GM10266 (cell line): ENCODE data around the gene DISC1.

Source experiments
- DNase-seq: peaks from one replicate; pipeline ENCODE4 v3.0.0; 2012; ENCODE audit errors: extremely low spot score
- TF ChIP-seq, protein P1 (sequence below): IDR thresholded peaks from 2 replicates; pipeline ENCODE4 v1.5.1; 2012; ENCODE audit warnings: mild to moderate bottlenecking, low read depth; ENCODE audit not compliant: control insufficient read depth, insufficient read depth; ENCODE audit errors: missing control alignments

Gene DISC1

DNA sequence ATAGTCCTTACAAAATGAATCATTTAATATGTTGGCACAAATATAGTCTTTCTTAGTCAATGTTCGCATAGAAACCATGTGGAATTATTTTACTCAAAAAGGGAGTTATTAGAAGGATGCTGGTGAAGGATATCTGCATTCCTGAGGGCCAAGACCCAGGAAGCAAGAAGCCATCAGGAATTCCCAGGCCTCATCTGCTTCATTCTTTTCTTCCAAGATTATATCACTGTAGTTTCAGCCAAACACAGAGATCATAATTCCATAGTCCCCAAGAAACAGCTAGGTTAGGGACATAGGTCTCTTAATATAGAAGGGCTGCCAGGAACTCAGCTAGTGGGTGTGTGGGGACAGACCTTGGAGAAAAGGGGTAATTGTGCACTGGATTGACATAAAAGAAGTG lies 28.6 kb upstream of the DISC1 start:
- TF ChIP-seq, protein P1, sequence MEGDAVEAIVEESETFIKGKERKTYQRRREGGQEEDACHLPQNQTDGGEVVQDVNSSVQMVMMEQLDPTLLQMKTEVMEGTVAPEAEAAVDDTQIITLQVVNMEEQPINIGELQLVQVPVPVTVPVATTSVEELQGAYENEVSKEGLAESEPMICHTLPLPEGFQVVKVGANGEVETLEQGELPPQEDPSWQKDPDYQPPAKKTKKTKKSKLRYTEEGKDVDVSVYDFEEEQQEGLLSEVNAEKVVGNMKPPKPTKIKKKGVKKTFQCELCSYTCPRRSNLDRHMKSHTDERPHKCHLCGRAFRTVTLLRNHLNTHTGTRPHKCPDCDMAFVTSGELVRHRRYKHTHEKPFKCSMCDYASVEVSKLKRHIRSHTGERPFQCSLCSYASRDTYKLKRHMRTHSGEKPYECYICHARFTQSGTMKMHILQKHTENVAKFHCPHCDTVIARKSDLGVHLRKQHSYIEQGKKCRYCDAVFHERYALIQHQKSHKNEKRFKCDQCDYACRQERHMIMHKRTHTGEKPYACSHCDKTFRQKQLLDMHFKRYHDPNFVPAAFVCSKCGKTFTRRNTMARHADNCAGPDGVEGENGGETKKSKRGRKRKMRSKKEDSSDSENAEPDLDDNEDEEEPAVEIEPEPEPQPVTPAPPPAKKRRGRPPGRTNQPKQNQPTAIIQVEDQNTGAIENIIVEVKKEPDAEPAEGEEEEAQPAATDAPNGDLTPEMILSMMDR: no peak
- DNase-seq: no peak

DNA sequence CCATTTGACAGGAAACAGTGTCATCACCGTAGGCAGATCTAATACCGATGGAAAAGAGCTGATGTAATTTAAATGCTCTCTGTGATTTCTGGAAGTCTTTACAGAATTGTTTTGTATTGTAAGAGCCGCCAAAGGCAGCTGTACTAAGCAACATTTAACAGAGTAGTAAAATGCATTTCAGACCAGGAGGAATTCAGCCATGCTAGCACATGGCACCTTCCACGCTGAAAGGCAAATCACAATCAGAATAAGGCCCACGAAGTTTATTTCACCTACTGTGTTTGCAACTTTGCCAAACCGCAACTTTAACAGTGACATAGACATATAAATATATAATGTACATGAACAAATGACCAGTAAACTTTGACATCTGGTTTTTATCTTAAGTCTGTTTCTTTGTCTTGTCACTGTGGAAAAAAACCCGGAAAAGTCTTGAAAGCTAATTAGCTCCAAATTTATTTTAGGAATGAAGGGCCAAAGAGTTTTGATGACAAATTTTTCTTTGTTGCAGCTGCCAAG lies 26.1 kb upstream of the DISC1 start:
- DNase-seq: no peak
- TF ChIP-seq, protein P1: no peak

DNA sequence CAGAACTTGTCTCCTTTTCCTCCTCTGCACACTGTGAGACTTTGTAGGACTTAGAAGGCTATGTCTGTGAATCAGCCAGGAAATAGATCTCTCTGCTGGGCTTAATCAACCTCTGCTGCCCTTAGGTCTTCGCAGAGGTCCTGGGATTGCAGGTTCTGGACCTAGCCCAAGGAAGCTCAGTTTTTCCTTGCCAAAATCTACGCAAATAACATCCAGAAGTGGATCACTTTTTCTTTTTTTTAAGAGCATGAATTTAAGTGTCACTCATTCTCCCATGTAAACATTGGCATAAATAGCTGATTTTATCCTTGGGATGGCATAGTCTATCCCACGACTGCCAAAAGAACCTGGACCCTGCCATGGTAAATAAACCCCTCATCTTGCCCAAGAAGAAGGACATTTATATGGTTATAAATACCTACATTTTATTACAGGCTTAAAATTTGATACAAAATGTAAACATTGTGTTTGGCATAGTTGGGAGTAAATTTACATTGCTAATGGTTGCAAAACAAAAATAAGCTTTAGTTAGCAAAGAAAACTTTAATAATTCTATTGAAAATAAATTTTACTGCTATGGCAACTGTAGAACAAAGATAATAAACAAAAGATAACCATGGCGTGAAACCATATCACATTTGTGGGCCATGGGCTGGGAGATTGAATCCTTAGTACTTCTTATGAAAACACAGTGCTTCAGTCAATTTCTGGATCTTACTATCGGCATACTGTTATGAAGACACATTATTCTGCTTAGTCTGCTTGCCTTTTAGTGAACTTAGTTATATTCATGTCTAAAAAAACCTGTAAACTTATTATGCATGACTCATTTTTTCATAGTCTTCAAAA lies 24.5 kb upstream of the DISC1 start:
- TF ChIP-seq, protein P1: no peak

DNA sequence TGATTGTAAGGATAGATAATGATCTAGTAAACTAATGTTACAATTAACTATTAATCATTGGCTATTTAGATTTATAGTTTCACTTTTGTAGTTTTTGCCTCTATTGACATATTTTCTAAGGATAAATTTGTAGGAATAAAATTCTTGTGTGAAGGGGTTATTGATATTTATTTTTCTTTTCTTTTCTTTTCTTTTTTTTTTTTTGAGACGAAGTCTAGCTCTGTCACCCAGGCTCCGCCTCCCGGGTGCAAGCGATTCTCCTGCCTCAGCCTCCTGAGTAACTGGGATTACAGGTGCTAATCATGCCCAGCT lies 24.0 kb upstream of the DISC1 start:
- no peak for DNase-seq
- TF ChIP-seq, protein P1: no peak

More for the DNA sequence above, 24.5 kb upstream of the DISC1 start:
- no peak for DNase-seq

DNA sequence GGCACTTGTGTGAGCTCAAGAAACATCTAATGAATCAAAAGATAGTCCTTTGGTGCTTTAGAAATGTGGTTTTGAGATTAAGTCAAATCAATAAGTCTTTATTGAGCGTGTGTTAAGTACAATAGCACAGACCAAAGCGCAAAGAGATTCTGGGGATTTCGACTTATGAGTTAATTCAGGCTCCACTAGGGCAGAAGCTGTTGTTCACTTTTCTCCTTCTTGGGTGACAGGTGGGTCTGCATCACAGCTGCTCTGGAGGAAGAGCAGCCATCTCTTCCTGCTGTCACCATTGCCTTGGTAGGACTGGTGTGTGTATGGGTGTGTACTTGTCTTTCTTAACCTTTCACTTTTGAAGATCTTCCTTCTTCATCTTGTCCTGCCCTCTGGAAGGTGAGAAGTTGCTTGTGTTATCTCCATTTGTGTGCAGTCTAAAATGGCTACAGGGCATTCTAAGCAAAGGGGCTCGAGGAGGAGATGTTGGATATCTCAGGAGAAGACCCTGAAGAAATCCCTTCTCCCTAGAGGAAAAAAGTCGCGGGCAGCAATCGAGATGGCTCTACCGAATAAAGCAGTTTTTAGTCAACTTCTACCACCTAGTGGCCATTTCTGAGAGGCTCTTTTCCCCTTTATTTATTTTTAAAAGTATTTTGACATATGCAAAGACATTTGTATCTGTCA lies 22.9 kb upstream of the DISC1 start:
- TF ChIP-seq, protein P1: peak; percentile 61
- peak; percentile 46 for DNase-seq

DNA sequence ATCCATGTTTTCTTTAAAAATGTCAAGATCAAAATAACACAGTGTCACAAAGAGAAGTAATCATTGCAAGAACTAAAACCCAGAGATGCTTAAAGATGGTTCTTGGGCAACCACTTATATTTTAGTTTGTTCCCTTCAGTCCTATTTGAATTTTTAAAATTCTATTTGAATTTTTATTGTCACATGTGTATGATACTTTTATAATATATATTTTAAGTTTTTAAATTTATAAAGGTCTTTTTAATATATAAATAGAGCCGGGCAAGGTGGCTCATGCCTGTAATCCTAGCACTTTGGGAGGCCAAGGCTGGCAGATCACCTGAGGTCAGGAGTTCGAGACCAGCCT lies 22.3 kb upstream of the DISC1 start:
- DNase-seq: no peak
- TF ChIP-seq, protein P1: no peak

DNA sequence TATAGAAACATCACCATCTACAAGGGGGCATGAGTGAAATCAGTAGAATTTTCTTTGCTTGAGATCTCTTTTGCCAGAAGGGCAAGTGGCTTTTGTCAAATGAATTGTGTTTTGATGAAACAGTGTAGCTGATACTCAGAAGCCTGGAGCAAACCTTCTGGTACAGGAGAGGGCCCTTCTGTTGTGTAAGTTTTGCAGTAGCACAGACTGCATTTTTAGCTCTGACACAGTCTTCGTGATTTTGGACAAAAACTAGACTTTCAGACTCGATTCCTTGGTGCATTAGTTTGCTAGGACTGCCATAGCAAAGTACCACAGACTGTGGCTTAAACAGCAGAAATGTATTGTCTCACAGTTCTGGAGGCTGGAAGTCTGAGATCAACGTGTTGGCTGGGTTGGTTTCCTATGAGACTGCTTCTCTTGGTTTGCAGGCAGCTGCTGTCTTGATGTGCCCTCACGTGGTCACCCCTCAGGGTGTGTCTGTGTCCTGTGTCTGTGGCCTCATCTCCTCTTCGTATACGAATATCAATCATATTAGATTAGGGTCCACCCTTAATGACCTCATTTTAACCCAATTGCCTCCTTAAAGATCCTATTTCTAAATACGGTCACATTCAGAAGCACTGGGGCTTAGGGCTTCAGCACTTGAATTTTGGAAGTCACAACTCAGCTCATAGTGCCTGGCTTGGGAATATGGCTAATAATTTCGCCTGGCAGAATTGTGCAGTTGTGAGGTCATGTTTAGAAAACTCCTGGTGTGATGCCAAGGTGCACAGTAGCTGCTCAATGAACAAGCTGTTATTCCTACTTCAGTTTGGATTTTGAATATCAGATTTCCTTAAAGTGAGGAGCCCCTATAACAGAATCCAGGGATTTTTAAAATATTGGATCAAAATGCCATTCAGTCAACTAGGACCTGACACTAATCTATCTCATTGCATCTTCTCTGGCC lies 21.2 kb upstream of the DISC1 start:
- TF ChIP-seq, protein P1: no peak
- no peak for DNase-seq
